Measurements from ENCODE around the gene ACAP1. TPM values are rescaled to one million over a fixed set of nuclear protein-coding genes. Genes with fewer than 3 reads are reported as not detected.

ACAP1 gene
- total and polyA plus RNA-seq, 12 donors: 2.4 to 23.4 (median 13.4) TPM

- WGBS, 2 donors: 13 to 14% methylated on average over 11 to 12 of the region's 12 CpGs
- peak in 4 of 8 donors; percentile 22 to 39 (median 36) for ATAC-seq
- peak; percentile 64 to 92 (median 85) for TF ChIP-seq CTCF (IDR thresholded peaks at IDR 0.05)
- peak; percentile 77 to 84 for DNase-seq
- Histone ChIP-seq H3K4me3 (peak overlapping the region in 1 of 10 donors; percentile 12), H3K27me3 (no peaks in the 10 kb centered on the region), H3K4me1 (peaks cover 6 to 42% (median 31%) of the 10 kb centered on the region in 9 donors), H3K27ac (peak overlapping the region in 5 of 10 donors; percentile 4 to 34 (median 16)), H3K36me3 (no peaks in the 10 kb centered on the region), H3K9me3 (no peaks in the 10 kb centered on the region)
- intact Hi-C loops (cut with DNase I): loop anchor here in 9 of 10 donors (1.0 to 10.0 kb wide), 11 partner anchors 36 to 329 kb away; partner anchors contain the start of genes FGF11 (in 5 of the 9), TMEM102 (in 5 of the 9), SENP3 (in 4 of the 9) and PLSCR3 (in 2 of the 9)
These were observed 19.8 kb downstream of the ACAP1 start for GRCh38 chr17:7356072-7356549.

DNA sequence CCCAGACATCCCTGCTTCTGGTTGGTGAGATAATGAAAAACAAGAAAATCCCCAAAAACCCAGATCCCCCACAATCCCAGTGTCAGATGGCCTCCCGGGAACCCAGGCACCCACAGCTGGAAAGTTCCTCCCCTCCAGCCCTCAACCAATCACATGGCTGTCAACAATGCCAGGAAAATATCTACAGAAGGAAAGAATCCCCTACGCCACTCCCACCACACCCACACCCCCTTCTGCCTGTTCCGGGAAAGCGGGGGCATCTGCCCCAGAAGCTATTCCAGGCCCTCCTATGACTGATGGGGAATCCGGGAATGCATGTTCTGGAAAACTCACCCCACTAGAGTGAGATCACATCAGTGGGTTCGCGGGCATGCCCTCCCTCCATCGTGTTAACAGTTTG is 20.4 kb downstream of the ACAP1 start:
- no peaks in the 10 kb centered on the region for H3K9me3 ChIP-seq
- H3K4me3 ChIP-seq: no peak overlapping the region
- H3K27ac ChIP-seq: no peak overlapping the region
- TF ChIP-seq CTCF (IDR thresholded peaks at IDR 0.05): no peak
- 53 to 71% methylated on average over 8 of the region's 8 CpGs for WGBS, 2 donors
- H3K4me1 ChIP-seq: peaks cover 6 to 42% (median 29%) of the 10 kb centered on the region in 9 donors
- DNase-seq (no peak), ATAC-seq (no peak)
- H3K27me3 ChIP-seq: no peaks in the 10 kb centered on the region
- H3K36me3 ChIP-seq: no peaks in the 10 kb centered on the region
- intact Hi-C loops (cut with DNase I): loop anchor here in 9 of 10 donors (1.0 to 10.0 kb wide), 11 partner anchors 36 to 328 kb away; partner anchors contain the start of genes FGF11 (in 5 of the 9), TMEM102 (in 5 of the 9), SENP3 (in 4 of the 9) and PLSCR3 (in 2 of the 9)

- Histone ChIP-seq H3K4me1 (peaks cover 6 to 39% (median 27%) of the 10 kb centered on the region in 9 donors), H3K27ac (no peak overlapping the region), H3K4me3 (no peak overlapping the region), H3K9me3 (no peaks in the 10 kb centered on the region), H3K27me3 (no peaks in the 10 kb centered on the region), H3K36me3 (no peaks in the 10 kb centered on the region)
- 54 to 62% methylated on average over 2 of the region's 2 CpGs for WGBS, 2 donors
- intact Hi-C loops (cut with DNase I): loop anchor here in 8 of 10 donors (2.0 to 10.0 kb wide), 10 partner anchors 35 to 327 kb away; partner anchors contain the start of genes FGF11 (in 5 of the 8), SENP3 (in 4 of the 8), TMEM102 (in 4 of the 8) and PLSCR3 (in 2 of the 8)
- ATAC-seq (no peak), DNase-seq (no peak)
- no peak for TF ChIP-seq CTCF (IDR thresholded peaks at IDR 0.05)
These were observed 21.1 kb downstream of the ACAP1 start for GRCh38 chr17:7357381-7357780.

- H3K36me3 ChIP-seq: no peaks in the 10 kb centered on the region
- 65 to 77% methylated on average over 3 of the region's 3 CpGs for WGBS, 2 donors
- DNase-seq (no peak), ATAC-seq (no peak)
- no peaks in the 10 kb centered on the region for H3K27me3 ChIP-seq
- intact Hi-C loops (cut with DNase I): loop anchor here in 1 of 10 donors (10.0 kb wide), 1 partner anchor 153 kb away; no protein-coding TSS in a partner anchor
- H3K9me3 ChIP-seq: no peaks in the 10 kb centered on the region
- no peaks in the 10 kb centered on the region for H3K4me1 ChIP-seq
- H3K4me3 ChIP-seq: no peak overlapping the region
- no peak overlapping the region for H3K27ac ChIP-seq
- no peak for TF ChIP-seq CTCF (IDR thresholded peaks at IDR 0.05)
These were observed 25.6 kb downstream of the ACAP1 start for GRCh38 chr17:7361906-7362305.

Measured in heart right ventricle (tissue), 16 donors.